NCI-H146 (cell line): ENCODE measurements around the gene BRD4.

Experiments
- DNase-seq: peaks from one replicate; lab custom pipeline; 2025; lab: John Stamatoyannopoulos, UW

BRD4 gene

DNA sequence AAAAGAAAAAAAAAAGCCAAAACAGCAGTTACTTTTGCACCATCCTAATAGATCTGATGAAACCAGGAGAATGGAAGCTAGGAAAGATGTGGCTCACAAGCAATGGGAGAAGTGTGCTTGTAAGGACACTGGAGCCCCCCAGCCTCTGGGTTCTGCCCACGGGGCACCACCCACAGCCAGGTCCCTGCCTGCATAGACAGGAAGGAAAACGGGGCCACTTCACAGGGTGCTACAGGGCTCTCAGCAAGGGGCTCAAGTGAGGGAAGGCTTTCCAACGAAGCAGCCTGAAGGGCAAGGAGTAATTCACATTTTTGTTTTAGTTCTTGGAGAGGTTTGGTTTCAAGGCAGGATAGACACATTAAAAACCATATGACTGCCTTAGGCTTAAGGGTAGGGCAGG is 42.7 kb downstream of the BRD4 start:
- no peak for DNase-seq

DNA sequence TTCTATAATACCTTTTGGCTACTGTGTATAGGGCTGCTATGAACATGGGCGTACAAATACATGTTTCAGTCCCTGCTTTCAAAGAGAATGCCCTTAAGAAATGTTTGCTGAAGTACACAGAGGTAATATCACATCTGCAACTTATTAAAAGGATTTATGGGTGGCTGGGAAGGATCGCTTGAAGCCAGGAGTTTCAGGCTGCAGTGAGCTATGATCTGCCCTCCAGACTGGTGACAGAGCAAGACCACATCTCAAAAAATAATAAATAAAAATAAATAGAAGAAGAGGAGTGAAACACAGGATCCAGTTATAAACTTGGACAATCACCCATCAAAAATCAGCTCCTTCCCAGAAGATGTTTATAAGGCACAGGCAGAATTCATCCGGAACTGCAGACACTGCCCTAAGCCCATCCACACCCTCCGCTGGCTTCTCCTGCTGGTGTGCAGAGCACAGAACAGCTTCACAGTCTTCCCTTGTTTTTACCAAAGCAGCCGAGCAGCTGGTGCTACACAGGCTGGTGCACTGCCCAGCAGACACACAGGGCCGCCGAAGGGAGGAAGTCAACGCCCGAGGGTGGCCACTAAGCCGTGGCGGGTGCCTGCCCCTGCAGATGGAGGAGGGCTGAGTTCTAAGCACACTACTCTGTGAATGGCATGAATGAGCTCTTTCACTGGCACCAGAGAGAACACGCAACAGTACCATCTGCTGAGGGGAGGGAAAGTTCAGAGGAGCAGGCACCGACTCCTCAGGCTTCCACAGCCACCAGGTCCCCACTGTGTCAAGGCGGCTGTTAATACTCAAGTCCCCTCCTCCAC is 44.0 kb downstream of the BRD4 start:
- DNase-seq, result no peak

DNA sequence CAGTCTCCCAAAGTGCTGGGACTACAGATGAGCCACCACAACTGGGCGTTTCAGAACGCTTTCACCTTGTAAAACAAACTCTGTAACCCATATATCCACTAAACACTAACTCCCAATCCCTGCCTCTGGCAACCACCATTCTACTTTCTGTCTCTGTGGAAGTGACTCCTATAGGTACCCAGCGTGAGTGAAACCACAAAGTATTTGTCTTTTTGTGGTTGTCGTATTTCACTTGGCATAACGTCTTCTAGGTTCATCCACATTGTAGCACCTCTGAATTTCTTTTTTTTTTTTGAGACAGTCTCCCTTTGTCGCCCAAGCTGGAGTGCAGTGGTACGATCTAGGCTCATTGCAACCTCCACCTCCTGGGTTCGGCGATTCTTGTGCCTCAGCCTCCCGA is 44.8 kb downstream of the BRD4 start:
- no peak for DNase-seq

DNA sequence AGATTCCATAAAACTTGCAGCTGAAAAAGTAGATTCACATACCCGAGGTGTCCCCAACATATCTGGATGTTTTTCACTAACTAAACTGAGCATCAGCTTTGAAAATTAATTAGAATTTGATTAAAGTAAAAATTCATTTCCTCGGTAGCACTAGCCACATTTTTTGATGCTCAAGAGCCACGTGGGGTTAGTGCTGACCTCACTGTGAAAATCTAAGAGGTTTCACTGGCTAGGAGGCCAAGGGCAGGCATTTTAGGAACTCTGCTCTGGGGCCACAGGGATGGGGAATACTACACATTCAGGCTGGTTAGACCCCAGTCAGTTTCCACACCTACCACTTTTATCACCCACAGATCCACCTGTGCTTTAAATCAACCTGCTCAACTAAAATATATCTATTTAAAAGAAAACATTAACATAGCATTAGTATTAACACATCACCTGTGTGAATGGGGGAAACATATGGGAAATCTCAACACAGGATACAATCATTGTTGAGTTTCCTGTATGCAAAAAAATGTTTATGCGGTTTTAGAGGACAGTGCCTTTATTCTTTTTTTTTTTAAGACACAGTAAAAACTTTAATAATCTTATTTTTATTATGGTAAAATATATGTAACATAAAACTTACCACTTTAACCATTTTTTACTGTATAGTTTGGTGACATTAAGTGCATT is 45.5 kb downstream of the BRD4 start:
- DNase-seq, result no peak

DNA sequence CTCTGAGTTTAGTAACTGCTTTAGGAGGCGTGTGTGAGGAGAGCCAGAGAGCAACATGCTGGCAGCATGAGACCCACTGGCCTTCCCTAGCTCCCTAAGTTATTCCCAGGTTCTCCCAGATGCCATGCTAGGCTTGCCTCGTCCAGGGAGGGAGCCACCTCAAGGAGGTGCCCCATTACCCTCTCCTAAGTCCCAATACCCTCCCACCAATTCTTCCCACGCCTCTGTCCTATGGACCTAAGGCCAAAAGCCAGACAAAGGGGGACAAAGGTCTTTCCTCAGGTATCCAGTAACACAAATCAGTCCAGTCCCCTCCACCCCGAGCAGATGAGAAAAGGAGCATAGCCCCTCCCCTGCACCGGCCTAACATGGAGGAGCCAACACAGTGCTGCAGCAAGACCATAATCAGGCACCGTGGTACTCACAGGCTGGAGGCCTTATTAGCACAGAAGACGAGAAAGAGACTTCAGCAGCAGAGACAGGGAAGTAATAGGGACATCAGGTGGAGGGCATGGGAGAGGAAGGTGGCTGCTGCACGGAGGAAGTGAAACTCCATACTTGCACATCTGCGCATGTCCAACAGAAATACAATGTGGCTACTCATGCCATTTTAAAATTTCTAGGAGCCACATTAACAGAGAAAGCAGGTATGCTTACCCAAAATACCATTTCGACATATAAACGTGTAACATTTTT is 46.3 kb downstream of the BRD4 start:
- DNase-seq, result no peak

DNA sequence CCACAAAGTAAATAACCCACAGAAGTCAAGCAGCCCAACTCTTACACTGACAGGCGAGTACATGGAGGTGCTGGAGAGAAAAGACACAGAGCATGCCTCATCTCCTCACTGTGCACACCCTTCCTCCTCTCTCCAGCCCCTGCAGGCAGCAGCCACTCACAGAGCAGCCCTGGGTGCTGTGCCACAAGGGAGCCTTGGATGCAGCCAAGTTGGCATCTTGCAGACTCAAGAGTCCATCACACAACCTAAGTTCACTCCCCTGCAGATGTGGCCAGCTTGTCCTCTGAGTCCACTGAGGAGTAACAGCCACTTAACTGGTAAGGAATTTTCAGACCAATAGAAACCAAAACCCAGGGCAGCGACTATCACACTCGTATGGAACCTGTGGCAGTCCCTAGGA is 47.4 kb downstream of the BRD4 start:
- no peak for DNase-seq

DNA sequence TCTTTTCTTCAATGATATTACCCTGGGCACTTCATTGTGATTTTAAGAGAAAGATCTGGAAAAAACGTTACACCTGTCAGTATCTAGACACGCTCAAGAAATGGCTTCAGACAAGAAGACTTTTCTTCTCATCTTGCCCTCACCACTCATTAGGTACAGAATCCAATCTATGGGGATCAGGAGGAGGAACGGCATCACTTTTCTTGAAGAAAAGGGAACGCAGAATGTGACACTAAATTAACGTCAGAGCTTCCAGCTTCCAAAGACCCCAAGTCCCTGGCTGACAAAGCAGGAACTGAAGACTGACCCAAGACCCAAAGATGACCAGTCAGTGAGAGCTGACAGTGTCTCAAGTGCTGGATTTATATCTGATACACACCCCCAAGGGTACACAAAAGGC is 48.2 kb downstream of the BRD4 start:
- no peak for DNase-seq

DNA sequence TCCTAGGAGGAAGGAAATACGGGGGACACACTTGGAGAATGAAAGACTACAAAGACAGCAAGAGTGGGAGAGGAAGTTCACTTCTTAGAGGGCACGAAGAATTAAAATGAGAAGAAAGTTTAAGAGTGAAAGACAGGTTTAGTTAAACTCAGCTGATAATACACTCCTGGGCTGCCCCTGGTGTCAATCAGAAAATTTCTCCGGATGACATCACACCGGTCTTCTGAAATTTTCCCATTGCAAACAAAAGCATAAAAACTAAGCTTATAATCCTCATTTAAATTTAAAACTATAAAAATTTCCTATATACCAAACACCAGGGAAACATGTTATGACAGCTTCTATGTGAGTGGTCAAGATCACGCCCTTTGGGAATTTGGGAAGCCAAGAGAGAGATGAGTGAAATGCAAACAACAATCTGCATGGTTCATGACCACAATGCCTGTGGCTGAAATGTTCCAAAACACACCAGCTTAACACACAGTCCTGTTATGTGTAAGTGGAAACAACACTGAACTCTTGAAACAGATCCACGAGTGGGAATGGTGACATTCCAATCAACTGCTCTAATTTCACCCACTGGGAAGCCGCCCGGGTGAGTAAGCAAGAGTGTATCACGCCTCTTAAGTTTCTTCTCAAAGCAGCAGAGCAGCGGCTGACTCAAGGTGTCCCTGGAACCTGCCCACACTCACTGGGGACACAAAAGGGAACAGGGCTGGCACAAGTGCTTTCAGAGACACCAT is 49.0 kb downstream of the BRD4 start:
- DNase-seq, result no peak

DNA sequence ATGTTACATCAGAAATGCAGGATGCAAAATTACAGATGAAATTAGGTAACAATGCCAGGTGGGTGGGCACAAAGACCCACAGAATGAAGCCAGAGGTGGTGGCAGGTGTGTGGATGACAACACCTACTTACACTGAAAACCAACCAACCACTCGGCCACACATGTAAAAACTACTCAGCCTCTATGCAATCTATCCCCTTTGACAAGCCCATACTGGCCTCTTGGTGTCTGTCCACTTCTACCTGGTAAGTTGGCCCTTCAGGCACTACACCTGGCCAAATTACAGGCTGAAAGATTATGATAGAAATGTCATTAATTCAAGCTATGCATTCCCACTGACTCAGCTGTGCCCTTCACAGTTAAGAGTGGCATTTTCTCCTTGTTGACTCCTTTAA is 50.0 kb downstream of the BRD4 start:
- DNase-seq, result peak; percentile 24

DNA sequence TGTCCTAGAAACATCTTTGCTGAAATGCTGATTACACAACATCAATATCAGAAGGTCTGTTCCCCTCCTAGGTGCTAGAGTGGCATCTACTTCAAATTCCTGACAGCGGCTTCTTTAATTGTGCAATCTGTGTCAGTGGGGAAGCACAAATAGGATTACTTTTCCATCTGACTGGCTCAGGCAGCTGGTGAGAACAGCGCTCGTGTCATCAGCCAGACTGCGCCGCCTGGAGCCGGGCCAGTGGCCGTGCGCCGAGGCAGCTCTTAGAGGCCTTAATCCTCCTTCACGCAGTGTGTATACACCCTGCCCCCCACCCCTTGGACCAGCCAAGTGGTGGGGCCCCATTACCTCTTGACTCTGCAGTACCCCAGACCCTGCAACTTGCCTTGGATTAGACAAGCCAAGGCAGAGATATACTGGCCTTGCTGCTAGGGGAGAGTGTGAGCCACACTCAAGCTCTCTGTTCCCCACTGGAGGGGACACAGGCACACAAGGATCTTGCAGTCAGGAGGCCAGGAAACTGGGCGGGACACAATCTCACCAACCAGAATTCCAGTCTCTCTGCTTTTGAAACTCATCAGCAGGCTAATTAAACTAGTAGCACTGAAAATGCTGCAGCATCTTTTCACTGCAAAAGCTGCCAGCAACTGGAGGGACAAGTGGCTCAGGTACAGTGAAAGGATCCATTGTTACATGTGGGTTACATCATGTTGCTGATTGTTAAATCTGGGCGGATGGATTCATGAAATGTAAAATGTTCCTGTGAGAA is 51.2 kb downstream of the BRD4 start:
- DNase-seq, result peak; percentile 39

DNA sequence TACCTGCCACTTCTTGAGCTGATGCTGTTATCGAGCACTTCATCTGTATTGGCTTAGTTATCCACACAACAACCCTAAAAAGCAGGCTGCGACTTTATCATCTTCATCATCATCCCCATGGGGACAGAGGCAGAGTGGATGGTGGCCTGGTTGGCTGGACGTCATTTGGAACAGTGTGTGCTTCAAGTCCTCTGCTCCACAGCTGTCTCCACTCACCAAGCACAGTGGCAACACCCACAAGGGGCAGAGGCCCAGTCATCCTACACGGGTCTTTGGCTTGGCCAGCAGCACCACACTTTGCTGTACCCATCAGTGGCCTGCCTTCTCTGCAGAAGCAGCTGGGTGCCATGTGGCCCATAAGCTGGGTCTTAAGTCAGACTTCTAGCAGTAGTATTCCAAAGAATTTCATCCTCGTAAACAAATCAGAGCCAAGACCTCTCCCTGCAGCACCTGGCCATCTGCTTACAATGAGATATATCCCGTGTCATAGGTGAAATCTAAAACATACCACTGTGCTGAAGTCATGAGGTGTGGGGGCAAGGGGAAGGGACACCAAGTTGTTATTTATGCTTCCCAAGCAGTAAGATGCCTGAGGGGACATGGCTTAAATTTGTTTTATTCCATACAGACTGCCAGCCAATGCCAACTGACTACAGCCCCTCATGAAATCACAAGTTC is 52.2 kb downstream of the BRD4 start:
- no peak for DNase-seq

DNA sequence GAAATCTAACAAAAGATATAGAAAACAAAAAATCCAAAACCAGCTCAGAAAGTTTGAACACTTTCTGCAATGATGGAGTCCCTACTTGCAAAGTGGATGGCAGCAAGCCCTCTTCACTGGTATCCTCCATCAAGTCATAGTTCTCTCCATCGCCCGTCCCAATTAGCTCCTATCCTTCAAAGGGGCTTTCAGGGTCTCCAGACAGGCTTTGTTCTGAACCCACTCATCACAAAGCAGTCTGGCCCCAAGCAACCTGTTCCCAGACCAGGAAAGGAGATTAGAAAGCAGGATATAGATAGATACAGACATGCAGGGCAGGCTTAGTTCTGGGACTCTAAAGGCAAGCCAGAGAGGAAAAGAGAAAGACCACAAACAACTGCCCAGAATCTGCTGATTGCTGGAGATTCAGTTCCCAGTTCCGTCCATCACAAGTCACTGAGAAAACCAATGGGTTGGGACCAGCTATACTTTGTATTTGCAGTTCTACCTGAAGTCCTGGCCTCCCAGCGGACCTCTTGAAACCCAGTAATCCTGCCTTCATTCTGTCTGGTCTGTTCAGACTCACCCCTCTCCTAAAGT is 52.9 kb downstream of the BRD4 start:
- no peak for DNase-seq

DNA sequence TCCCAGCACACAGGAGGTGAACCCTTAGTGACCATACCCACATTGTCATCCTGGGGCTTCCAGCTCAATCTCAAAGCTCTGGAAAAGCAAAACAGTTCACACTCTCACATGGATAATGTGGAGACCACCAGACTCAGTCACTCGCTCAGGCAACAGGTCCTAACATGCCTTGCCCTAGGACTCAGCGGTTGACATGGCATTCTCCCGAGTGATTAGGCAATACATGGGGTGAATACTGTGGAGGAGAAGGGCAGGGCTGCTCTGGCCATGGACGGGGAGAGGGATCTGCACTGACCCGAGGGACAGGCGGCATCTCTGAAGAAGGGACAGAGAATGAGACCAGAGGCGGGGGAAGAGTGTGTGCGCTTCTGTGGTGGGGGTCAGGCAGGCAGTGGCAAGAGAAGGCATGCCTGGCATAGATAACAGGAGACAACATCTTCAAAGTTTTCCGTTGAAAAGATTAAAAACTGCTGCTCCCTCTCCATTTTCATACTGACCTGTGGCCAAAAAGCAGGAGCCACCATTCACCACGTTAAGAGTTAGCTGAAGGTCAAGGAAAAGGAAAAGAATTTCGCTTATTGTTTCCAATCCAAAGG is 55.6 kb downstream of the BRD4 start:
- no peak for DNase-seq

DNA sequence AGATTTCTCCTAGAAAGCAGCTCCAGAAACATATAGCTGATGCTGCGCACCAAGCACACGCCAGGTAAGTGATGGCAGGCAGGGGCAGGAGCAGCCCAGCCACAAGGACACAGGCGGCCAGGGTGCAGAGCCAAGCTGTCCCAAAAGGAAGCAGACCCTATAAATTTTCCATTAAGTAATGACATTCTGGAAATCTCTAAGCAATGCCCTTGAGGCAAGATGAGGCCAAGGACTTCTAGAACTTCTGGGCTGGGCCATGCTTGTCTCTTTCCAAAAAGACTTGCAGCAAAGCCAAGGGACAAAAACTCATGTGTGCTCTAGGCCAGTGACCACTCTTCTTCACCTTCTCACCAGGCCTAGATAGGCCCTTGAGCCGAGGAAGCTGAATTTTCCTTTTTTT is 57.9 kb downstream of the BRD4 start:
- DNase-seq, result no peak

DNA sequence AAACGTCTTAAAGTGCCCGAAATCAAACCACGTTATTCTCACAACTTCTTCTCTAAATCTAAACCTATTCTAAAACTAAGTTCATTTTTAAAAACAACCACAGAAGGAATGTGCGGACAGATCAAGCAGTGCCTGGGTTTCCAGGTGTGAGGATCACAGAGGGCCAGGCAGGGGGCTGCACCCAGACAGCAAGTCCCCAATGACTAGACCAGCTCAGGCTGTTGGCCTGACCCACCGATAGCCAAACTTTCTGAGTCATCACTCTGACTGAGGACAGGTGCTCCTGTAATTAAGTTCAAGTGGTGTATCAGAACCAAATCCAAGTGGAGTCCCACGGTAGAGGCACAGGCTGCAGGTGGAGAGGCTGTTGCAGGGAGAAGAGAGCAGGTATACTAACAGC is 62.5 kb downstream of the BRD4 start:
- DNase-seq, result no peak

DNA sequence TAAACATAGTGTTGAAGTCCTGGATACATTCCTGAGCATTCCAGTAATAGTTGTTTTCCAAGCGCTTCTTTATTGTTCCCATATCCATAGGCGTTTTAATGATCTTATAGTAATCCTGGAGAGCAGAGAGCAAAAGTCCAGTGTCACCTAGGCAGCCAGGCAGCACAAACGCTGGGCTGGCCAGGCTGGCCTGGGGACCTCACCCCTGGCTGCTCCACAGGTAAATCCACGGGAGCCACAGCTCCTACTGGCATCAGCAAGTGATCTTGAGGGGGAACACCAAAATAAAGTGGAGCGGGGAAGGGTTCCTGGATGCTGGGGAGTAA is 63.4 kb downstream of the BRD4 start:
- DNase-seq, result no peak

DNA sequence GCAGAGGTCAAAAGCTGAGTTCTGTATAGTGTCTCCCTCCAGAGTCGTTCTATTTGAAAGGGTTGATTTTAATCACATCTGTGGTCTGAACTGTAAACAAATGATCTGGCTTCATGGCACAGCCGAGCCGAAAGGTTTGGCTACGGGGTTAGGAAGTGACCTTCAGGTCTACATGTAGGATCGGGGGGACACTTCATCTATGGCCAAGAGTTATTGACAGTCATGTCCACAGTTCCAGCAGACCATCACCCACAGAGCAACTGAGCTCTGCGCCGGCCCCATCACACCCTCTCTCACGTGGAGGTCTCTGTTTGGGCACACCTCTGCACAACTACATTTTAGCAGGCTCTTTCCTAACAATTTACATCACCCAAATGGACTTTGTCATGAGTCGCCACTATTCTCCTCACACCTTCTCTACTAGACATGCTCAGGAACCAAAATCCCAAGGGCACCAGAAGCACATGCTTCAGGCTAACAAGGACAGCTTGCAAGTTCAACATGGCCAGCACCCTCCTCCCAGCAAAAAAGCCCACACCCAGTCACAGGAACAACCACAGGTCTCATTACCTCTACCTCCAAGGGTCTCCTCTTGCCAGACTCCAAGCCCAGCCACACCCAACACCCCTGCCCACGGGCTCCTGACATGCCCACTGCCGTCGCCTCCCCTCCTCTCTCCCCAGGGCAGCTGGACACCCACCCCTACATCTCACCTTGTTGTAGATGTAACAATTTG is 64.0 kb downstream of the BRD4 start:
- no peak for DNase-seq

DNA sequence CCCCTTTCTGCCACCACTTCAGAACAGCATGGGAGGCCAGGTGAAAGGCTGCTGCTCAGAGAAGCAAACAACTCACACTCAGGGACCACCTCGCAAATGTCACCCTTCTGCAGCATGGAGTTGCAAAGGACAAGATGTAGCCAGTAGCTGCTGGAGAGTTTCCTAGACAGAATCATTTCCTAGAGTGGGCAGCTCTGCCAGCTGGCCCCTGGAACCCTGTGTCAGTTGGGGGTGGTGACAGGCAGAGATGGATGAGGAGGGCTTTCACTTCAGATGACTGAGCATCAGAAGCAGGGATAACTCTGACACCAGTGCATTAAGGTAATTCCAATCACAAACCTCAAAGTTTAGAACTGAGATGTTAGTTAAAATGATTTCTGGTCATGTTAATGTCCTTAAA is 65.7 kb downstream of the BRD4 start:
- DNase-seq, result no peak

DNA sequence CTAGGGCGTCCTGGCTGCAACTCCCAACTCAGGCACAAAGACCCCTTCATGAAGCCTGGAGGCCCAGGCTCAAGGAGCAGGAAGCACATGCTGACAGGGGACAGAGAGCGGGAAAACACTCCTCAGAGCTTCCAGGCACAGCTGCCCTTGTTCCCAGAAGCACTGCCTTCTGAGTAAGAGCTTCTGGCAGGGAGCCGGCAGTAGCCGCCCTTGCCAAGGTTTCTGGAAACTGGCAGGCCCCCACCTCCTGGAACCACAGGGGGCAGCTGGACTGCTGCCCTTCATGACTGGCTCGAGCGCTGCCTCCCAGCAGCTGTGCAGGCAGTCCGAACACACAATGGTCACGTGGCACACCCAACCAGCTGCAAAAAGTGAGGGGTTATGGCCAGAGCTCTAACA is 66.5 kb downstream of the BRD4 start:
- DNase-seq, result no peak
